Measurements from ENCODE around the gene TMPRSS15.

Gene TMPRSS15

GRCh38 chr21:18403735-18404450 is at the start of gene TMPRSS15:
TMPRSS15 (minus strand) TSS chr21:18403785; CDS start chr21:18403622, 163 bp downstream.
- H3K4me3 ChIP-seq (ENCODE audit: low read length): no peak within 1 kb of the TSS
- H3K4me1 ChIP-seq (ENCODE audit: control insufficient read depth, low read depth, low read length): no peaks in the 10 kb centered on the region
- H3K36me3 ChIP-seq (ENCODE audit: control insufficient read depth, low read depth, low read length): no peaks in the 10 kb centered on the region
- H3K27me3 ChIP-seq (ENCODE audit: control insufficient read depth, insufficient read depth, low read length): no peaks in the 10 kb centered on the region
- peaks cover 5% of the 10 kb centered on the region for H3K9me3 ChIP-seq (ENCODE audit: control insufficient read depth, low read depth, low read length)
- H3K27ac ChIP-seq (ENCODE audit: low read length): no peak within 1 kb of the TSS
- H3K9ac ChIP-seq (ENCODE audit: low read length): no peak within 1 kb of the TSS

- H3K27me3 ChIP-seq (ENCODE audit: control insufficient read depth, insufficient read depth, low read length): no peaks in the 10 kb centered on the region
- no peak overlapping the region for H3K4me3 ChIP-seq (ENCODE audit: low read length)
- H3K27ac ChIP-seq (ENCODE audit: low read length): no peak overlapping the region
- no peaks in the 10 kb centered on the region for H3K4me1 ChIP-seq (ENCODE audit: control insufficient read depth, low read depth, low read length)
- H3K36me3 ChIP-seq (ENCODE audit: control insufficient read depth, low read depth, low read length): no peaks in the 10 kb centered on the region
- no peaks in the 10 kb centered on the region for H3K9me3 ChIP-seq (ENCODE audit: control insufficient read depth, low read depth, low read length)
- H3K9ac ChIP-seq (ENCODE audit: low read length): no peak overlapping the region
These were observed 48.1 kb upstream of the TMPRSS15 start for GRCh38 chr21:18451670-18452069.

DNA sequence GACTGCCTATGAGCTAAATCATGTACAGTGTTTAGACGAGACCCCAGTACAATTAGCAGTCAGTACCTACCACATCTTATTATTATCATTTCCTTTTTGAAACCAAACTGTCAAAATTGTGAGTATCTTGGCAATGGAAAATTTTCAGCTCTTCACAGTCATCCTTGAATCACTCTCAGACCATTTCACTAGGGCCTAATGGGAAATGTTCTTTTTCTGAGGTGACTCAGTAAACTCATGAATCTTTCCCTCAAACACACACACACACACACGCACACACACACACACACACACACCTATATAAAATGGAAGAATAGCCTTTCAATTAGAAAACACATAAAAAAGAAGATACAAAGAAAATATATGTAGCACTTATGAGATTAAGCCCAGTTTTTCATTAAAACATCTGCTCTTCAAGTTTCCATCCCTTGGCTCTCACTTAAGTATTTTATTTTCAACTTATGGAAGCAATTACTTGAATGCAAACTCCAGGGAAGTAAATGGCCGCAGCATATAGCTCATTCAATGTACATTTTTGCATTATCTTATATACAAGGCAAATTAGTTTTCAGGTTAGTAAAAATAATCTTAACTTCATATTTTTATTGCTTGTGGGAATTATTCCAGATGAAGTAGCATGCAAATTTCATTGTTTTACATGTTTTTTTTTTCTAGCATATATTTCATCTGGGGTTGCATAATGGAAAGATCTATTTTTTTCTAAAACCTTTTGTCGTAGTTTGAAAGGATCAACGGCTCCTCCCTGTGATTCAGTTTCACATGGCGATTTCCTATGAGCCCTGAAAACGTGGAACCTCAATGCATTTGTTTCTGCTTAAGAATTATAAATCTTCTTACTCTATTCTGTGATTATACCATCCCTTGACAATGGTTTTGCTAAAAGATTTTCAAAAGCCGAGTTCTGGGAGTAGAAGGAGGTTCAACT is 46.3 kb upstream of the TMPRSS15 start:
- H3K27ac ChIP-seq (ENCODE audit: low read length): no peak overlapping the region
- H3K27me3 ChIP-seq (ENCODE audit: control insufficient read depth, insufficient read depth, low read length): no peaks in the 10 kb centered on the region
- no peaks in the 10 kb centered on the region for H3K9me3 ChIP-seq (ENCODE audit: control insufficient read depth, low read depth, low read length)
- no peaks in the 10 kb centered on the region for H3K4me1 ChIP-seq (ENCODE audit: control insufficient read depth, low read depth, low read length)
- no peak overlapping the region for H3K9ac ChIP-seq (ENCODE audit: low read length)
- H3K36me3 ChIP-seq (ENCODE audit: control insufficient read depth, low read depth, low read length): no peaks in the 10 kb centered on the region
- no peak overlapping the region for H3K4me3 ChIP-seq (ENCODE audit: low read length)

DNA sequence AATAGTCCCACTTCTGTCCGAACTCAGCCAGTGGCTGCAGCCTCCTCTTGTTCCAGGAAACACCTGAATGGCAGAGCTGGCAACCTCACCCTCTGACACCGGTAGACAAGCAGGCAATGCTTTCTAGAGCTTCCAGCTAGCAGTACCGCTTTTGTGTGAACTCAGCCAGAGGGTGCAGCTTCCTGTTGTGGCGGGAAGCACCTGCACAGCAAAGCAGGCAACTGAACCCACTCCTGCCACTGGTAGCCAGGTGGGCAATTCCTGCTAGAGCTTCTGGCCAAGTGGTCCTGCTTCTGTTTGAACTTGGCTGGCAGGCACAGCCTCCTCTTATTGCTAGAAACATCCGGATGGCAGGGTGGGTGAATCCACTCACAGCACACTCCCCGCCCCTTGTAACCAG is 40.1 kb upstream of the TMPRSS15 start:
- Histone ChIP-seq H3K9me3 (ENCODE audit: control insufficient read depth, low read depth, low read length) (no peaks in the 10 kb centered on the region), H3K4me1 (ENCODE audit: control insufficient read depth, low read depth, low read length) (no peaks in the 10 kb centered on the region), H3K4me3 (ENCODE audit: low read length) (no peak overlapping the region), H3K27ac (ENCODE audit: low read length) (no peak overlapping the region), H3K27me3 (ENCODE audit: control insufficient read depth, insufficient read depth, low read length) (no peaks in the 10 kb centered on the region), H3K36me3 (ENCODE audit: control insufficient read depth, low read depth, low read length) (no peaks in the 10 kb centered on the region), H3K9ac (ENCODE audit: low read length) (no peak overlapping the region)

GRCh38 chr21:18443085-18443484 is 39.5 kb upstream of the TMPRSS15 start:
- Histone ChIP-seq H3K27me3 (ENCODE audit: control insufficient read depth, insufficient read depth, low read length) (no peaks in the 10 kb centered on the region), H3K9me3 (ENCODE audit: control insufficient read depth, low read depth, low read length) (no peaks in the 10 kb centered on the region)

GRCh38 chr21:18430341-18430740 is 26.8 kb upstream of the TMPRSS15 start:
- no peaks in the 10 kb centered on the region for H3K36me3 ChIP-seq (ENCODE audit: control insufficient read depth, low read depth, low read length)
- H3K4me3 ChIP-seq (ENCODE audit: low read length): no peak overlapping the region
- no peaks in the 10 kb centered on the region for H3K27me3 ChIP-seq (ENCODE audit: control insufficient read depth, insufficient read depth, low read length)
- H3K27ac ChIP-seq (ENCODE audit: low read length): no peak overlapping the region
- no peaks in the 10 kb centered on the region for H3K4me1 ChIP-seq (ENCODE audit: control insufficient read depth, low read depth, low read length)
- no peak overlapping the region for H3K9ac ChIP-seq (ENCODE audit: low read length)
- no peaks in the 10 kb centered on the region for H3K9me3 ChIP-seq (ENCODE audit: control insufficient read depth, low read depth, low read length)

More at GRCh38 chr21:18443085-18443484, 39.5 kb upstream of the TMPRSS15 start:
- H3K27ac ChIP-seq (ENCODE audit: low read length): no peak overlapping the region
- no peaks in the 10 kb centered on the region for H3K36me3 ChIP-seq (ENCODE audit: control insufficient read depth, low read depth, low read length)
- no peak overlapping the region for H3K4me3 ChIP-seq (ENCODE audit: low read length)
- H3K9ac ChIP-seq (ENCODE audit: low read length): no peak overlapping the region
- H3K4me1 ChIP-seq (ENCODE audit: control insufficient read depth, low read depth, low read length): no peaks in the 10 kb centered on the region

- Histone ChIP-seq H3K9ac (ENCODE audit: low read length) (no peak overlapping the region), H3K9me3 (ENCODE audit: control insufficient read depth, low read depth, low read length) (no peaks in the 10 kb centered on the region), H3K36me3 (ENCODE audit: control insufficient read depth, low read depth, low read length) (no peaks in the 10 kb centered on the region), H3K4me1 (ENCODE audit: control insufficient read depth, low read depth, low read length) (no peaks in the 10 kb centered on the region), H3K27ac (ENCODE audit: low read length) (no peak overlapping the region), H3K4me3 (ENCODE audit: low read length) (no peak overlapping the region), H3K27me3 (ENCODE audit: control insufficient read depth, insufficient read depth, low read length) (no peaks in the 10 kb centered on the region)
These were observed 20.7 kb upstream of the TMPRSS15 start for GRCh38 chr21:18424276-18424675.

- no peak overlapping the region for H3K9ac ChIP-seq (ENCODE audit: low read length)
- no peaks in the 10 kb centered on the region for H3K36me3 ChIP-seq (ENCODE audit: control insufficient read depth, low read depth, low read length)
- H3K9me3 ChIP-seq (ENCODE audit: control insufficient read depth, low read depth, low read length): no peaks in the 10 kb centered on the region
- H3K27me3 ChIP-seq (ENCODE audit: control insufficient read depth, insufficient read depth, low read length): no peaks in the 10 kb centered on the region
- H3K4me1 ChIP-seq (ENCODE audit: control insufficient read depth, low read depth, low read length): peaks cover 5% of the 10 kb centered on the region
- no peak overlapping the region for H3K4me3 ChIP-seq (ENCODE audit: low read length)
- H3K27ac ChIP-seq (ENCODE audit: low read length): no peak overlapping the region
These were observed 13.7 kb upstream of the TMPRSS15 start for GRCh38 chr21:18417141-18417790.

DNA sequence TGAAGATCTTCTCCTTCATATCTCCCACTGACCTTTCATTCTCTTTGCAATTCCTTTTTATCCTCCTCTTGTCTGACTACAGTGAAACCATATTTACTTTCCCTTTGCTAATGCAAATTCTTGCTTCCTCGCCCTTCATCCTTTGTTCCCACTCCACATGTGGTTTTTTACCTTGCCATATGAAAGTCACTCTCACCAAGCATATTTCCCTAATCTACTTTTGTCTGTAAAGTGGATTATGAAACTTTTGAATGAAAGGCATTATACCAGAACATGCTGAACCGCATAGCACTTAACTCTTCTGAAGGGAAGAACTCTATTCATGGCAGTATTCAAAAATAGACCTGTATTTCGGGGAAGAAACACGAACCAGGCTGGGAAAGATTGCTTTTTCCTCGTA is 8.0 kb upstream of the TMPRSS15 start:
- Histone ChIP-seq H3K27ac (ENCODE audit: low read length) (no peak overlapping the region), H3K9ac (ENCODE audit: low read length) (peak overlapping the region; percentile 15)

DNA sequence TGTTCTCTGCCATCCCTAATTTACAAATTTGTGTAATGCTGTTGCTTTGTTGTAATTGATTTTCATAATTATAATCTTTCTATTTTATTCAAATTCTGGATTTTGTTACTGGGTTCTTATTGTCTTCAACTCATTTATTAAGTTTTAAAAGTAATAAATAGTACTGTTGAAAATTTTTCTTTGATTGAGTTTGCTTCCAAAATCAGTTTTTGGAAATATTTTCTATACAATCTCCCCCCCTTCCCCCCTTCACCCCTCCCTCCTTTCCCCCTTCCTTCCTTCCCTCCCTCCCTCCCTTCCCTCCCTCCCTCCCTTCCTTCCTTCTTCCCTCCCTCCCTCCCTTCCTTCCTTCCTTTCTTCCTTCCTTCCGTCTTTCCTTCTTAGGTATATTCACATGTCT is 6.0 kb upstream of the TMPRSS15 start:
- H3K27me3 ChIP-seq (ENCODE audit: control insufficient read depth, insufficient read depth, low read length): no peaks in the 10 kb centered on the region
- no peak overlapping the region for H3K4me3 ChIP-seq (ENCODE audit: low read length)
- H3K9ac ChIP-seq (ENCODE audit: low read length): no peak overlapping the region
- no peak overlapping the region for H3K27ac ChIP-seq (ENCODE audit: low read length)
- H3K4me1 ChIP-seq (ENCODE audit: control insufficient read depth, low read depth, low read length): peaks cover 30% of the 10 kb centered on the region
- H3K36me3 ChIP-seq (ENCODE audit: control insufficient read depth, low read depth, low read length): no peaks in the 10 kb centered on the region
- no peaks in the 10 kb centered on the region for H3K9me3 ChIP-seq (ENCODE audit: control insufficient read depth, low read depth, low read length)

More for the DNA sequence above, 8.0 kb upstream of the TMPRSS15 start:
- H3K36me3 ChIP-seq (ENCODE audit: control insufficient read depth, low read depth, low read length): no peaks in the 10 kb centered on the region
- H3K27me3 ChIP-seq (ENCODE audit: control insufficient read depth, insufficient read depth, low read length): no peaks in the 10 kb centered on the region
- H3K9me3 ChIP-seq (ENCODE audit: control insufficient read depth, low read depth, low read length): no peaks in the 10 kb centered on the region
- H3K4me3 ChIP-seq (ENCODE audit: low read length): peak overlapping the region; percentile 25
- peaks cover 30% of the 10 kb centered on the region for H3K4me1 ChIP-seq (ENCODE audit: control insufficient read depth, low read depth, low read length)

DNA sequence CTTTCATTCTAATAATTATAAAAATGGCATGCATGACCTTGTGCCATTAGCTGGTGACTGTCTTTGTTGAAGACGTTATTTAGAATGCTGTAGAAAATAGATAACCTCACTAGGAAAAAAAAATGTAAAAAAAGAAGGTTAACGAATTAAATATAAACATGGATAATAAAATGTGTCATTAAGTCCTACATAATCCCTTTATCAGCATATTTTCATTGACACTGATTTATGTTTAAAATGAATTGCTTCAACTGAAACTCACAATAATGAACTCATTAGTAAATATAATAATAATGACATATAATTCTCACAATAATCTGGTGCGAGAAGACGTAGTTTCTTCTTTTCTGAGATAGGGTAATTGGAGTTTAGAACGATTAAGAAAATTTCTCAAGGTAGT is 4.7 kb downstream of the TMPRSS15 start:
- H3K4me1 ChIP-seq (ENCODE audit: control insufficient read depth, low read depth, low read length): peaks cover 9% of the 10 kb centered on the region
- H3K36me3 ChIP-seq (ENCODE audit: control insufficient read depth, low read depth, low read length): no peaks in the 10 kb centered on the region
- peaks cover 5% of the 10 kb centered on the region for H3K9me3 ChIP-seq (ENCODE audit: control insufficient read depth, low read depth, low read length)
- no peak overlapping the region for H3K4me3 ChIP-seq (ENCODE audit: low read length)
- no peaks in the 10 kb centered on the region for H3K27me3 ChIP-seq (ENCODE audit: control insufficient read depth, insufficient read depth, low read length)
- H3K27ac ChIP-seq (ENCODE audit: low read length): no peak overlapping the region
- no peak overlapping the region for H3K9ac ChIP-seq (ENCODE audit: low read length)
